ENCODE data around the gene TRPT1. TPM values are rescaled to one million over a fixed set of nuclear protein-coding genes. Genes with fewer than 3 reads are reported as not detected.

Gene TRPT1
- total and polyA plus RNA-seq, 9 of the 15 experiments (the other 6 are each of a cell fraction or from before 2014, with no cell fraction given): 4.6 to 41.7 (median 23.1) TPM

DNA sequence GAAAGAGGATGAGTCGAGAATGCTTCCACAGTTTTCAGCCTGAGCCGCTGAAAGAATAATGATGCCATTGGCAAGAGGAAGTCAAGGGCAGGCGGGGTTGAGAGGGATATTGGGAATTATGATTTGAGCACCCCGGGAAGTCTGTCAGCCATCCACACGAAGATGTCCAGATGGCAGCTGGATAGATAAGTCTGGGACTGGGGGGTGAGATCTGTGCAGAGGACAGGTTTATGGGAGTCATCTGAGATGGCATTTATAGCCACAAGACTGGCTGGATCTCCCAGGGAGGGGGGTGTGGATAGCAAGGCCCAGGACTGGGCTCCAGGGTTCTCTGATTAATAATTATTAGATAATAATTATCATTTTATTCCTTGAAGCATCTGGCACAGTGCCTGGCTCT lies 45.1 kb downstream of the TRPT1 start:
- ATAC-seq: no peak
- Histone ChIP-seq H2AFZ (ENCODE audit: low read depth, low read length) (no peak overlapping the region; the same call in 1 of the 2 replicates), H3K4me2 (ENCODE audit: insufficient read depth, low read length) (peak overlapping the region; percentile 74), H3K9me1 (ENCODE audit: control insufficient read depth, insufficient read depth, low read length) (no peaks in the 10 kb centered on the region), H3K27me3 (ENCODE audit: control insufficient read depth in 2 of 2, insufficient read depth in 2 of 2, low read length in 2 of 2) (no peaks in the 10 kb centered on the region), H3K79me2 (ENCODE audit: control insufficient read depth, insufficient read depth, low read length) (peaks cover 32% of the 10 kb centered on the region), H3K9ac (ENCODE audit: insufficient read depth in 1 of 2, low read depth in 2 of 2, low read length in 2 of 2) (peak overlapping the region; percentile 41 to 66; a peak in 2 of 4 replicates), H3K4me3 (no peak overlapping the region), H3K4me1 (replicated peaks in 1 of 2; ENCODE audit: control insufficient read depth in 2 of 2, insufficient read depth in 2 of 2, low read length in 2 of 2) (peaks cover 23 to 46% of the 10 kb centered on the region in 2 experiments), H3K36me3 (ENCODE audit: control insufficient read depth, insufficient read depth, low read length) (peaks cover 4% of the 10 kb centered on the region; the same call in 1 of the 3 replicates), H4K20me1 (replicated peaks; ENCODE audit: control insufficient read depth, insufficient read depth, low read length) (no peaks in the 10 kb centered on the region), H3K9me3 (replicated peaks; ENCODE audit: control insufficient read depth, insufficient read depth, low read depth, low read length) (no peaks in the 10 kb centered on the region), H3K27ac (ENCODE audit: extremely low read depth, low read depth, low read length) (no peak overlapping the region; the same call in 2 of the 3 replicates)
- no peak for DNase-seq (ENCODE audit: extremely low read depth in 1 of 4, low spot score in 3 of 4)
- ChIA-PET CTCF (ENCODE audit: low intra/inter-chr PET ratio) (interaction anchor here (0.9 kb wide), 1 partner anchor 14 kb away, joined by 5 read pairs; the partner anchor contains the start of gene MACROD1), POLR2A (interaction anchor here (0.6 to 1.8 kb wide), 6 partner anchors 13 to 1726 kb away, joined by 3 to 9 read pairs (median 4); partner anchors contain the start of genes FERMT3 and MACROD1)
- in situ Hi-C loops (cut with MboI): no loop called here
- intact Hi-C loops (cut with micrococcal nuclease): no loop called here
- BruUV-seq (replicated peaks): no TSS peak
- FAIRE-seq: no peak
- WGBS (ENCODE audit: insufficient coverage, low coverage, missing lambda C conversion rate): 53% methylated on average over 5 of the region's 5 CpGs
- TF ChIP-seq ESRRA (IDR thresholded peaks at IDR 0.05; ENCODE audit: borderline replicate concordance, low read depth): no peak
- no peak for TF ChIP-seq TARDBP (IDR thresholded peaks at IDR 0.05)
- no peak for TF ChIP-seq ZNF707 (CRISPR knock-in tag; conservative IDR thresholded peaks at IDR 0.05)
- TF ChIP-seq TCF3 (CRISPR knock-in tag; IDR thresholded peaks at IDR 0.05): no peak
- no peak for TF ChIP-seq PHTF2 (CRISPR knock-in tag; IDR thresholded peaks at IDR 0.05)
- no peak for TF ChIP-seq PYGO2 (tag; IDR thresholded peaks at IDR 0.05)
- no peak for TF ChIP-seq ZC3H8 (IDR thresholded peaks at IDR 0.05)
- no peak for TF ChIP-seq SRSF1 (IDR thresholded peaks at IDR 0.05; ENCODE audit: low read depth, low read length)
- no peak for TF ChIP-seq ZC3H11A (IDR thresholded peaks at IDR 0.05; ENCODE audit: low read depth, low read length)
- no peak for TF ChIP-seq CBX8 (IDR thresholded peaks at IDR 0.05; ENCODE audit: borderline replicate concordance, extremely low read depth, low read depth, low read length, poor library complexity, severe bottlenecking)
- no peak for TF ChIP-seq MCM5 (IDR thresholded peaks at IDR 0.05; ENCODE audit: low read depth)
- TF ChIP-seq ZNF586 (CRISPR knock-in tag; conservative IDR thresholded peaks at IDR 0.05): no peak
- TF ChIP-seq POLR3G (IDR thresholded peaks at IDR 0.05; ENCODE audit: extremely low read depth, insufficient read length, insufficient replicate concordance): no peak
- no peak for TF ChIP-seq HMG20B (CRISPR knock-in tag; IDR thresholded peaks at IDR 0.05)
- TF ChIP-seq GTF2E2 (tag; IDR thresholded peaks at IDR 0.05): no peak
- TF ChIP-seq SIN3A (IDR thresholded peaks at IDR 0.05; ENCODE audit: borderline replicate concordance in 2 of 2, control insufficient read depth in 1 of 2, low read depth in 2 of 2, low read length in 2 of 2): no peak
